ENCODE results near the gene CHPT1.

DNA sequence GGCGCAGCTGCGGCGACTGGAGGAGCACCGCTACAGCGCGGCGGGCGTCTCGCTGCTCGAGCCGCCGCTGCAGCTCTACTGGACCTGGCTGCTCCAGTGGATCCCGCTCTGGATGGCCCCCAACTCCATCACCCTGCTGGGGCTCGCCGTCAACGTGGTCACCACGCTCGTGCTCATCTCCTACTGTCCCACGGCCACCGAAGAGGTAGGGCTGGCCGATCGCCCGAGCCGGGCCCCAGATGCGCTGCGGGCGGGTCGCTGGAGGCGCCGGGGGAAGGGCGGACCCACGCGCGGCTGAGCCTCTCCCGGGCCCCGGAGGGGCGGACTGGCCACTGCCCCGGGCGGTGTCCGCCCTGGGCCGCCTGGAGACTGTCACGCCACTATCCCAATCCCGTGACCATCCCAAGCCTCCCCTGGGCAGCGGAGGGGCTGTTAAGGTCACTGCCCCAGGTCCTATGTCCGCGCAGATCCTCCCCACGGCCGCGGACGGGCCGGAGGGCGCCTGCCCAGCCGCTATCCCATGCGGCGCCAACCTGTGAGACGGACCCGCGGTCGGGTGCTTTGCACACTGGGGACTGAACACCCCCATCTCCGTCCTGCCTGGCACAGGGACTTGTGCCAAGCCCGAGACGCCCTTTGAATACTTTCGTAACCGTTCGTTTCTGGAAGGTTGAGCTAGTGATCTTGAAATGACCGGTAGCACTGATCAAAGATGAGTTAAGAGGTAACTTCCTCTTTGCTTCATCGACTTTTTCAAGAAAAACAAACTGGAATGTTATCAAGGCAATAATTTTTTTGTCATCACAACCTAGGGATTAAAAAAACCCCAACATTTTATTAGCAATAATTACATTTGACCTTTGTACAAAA, 725 bp downstream of the CHPT1 start:
- TF ChIP-seq POLR2AphosphoS5 (IDR thresholded peaks at IDR 0.05; ENCODE audit: low read depth, low read length) (no peak), JUND (IDR thresholded peaks at IDR 0.05) (no peak), RXRA (IDR thresholded peaks at IDR 0.05; ENCODE audit: borderline replicate concordance, low read depth) (no peak), FOXJ3 (CRISPR knock-in tag; IDR thresholded peaks at IDR 0.05) (no peak), RAD21 (IDR thresholded peaks at IDR 0.05; ENCODE audit: low read length) (no peak), TEAD4 (IDR thresholded peaks at IDR 0.05; ENCODE audit: borderline replicate concordance, insufficient read depth) (no peak), TAF1 (IDR thresholded peaks at IDR 0.05; ENCODE audit: borderline replicate concordance, low read depth, low read length) (no peak), RCOR1 (IDR thresholded peaks at IDR 0.05; ENCODE audit: low read length) (no peak)
- TF ChIP-seq, protein P1, sequence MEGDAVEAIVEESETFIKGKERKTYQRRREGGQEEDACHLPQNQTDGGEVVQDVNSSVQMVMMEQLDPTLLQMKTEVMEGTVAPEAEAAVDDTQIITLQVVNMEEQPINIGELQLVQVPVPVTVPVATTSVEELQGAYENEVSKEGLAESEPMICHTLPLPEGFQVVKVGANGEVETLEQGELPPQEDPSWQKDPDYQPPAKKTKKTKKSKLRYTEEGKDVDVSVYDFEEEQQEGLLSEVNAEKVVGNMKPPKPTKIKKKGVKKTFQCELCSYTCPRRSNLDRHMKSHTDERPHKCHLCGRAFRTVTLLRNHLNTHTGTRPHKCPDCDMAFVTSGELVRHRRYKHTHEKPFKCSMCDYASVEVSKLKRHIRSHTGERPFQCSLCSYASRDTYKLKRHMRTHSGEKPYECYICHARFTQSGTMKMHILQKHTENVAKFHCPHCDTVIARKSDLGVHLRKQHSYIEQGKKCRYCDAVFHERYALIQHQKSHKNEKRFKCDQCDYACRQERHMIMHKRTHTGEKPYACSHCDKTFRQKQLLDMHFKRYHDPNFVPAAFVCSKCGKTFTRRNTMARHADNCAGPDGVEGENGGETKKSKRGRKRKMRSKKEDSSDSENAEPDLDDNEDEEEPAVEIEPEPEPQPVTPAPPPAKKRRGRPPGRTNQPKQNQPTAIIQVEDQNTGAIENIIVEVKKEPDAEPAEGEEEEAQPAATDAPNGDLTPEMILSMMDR (IDR thresholded peaks at IDR 0.05), result no peak
- TF ChIP-seq, protein P2, sequence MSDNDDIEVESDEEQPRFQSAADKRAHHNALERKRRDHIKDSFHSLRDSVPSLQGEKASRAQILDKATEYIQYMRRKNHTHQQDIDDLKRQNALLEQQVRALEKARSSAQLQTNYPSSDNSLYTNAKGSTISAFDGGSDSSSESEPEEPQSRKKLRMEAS (IDR thresholded peaks at IDR 0.05; ENCODE audit: low read depth), result peak; percentile 33; the same call in 1 of the 2 replicates

Data from SK-N-SH (cell line).